GM19043 (cell line): ENCODE measurements around the gene C17orf58.
"Not testable (repeated sequence)": the region's sequence is repeated elsewhere in the genome, so short reads cannot be mapped to it uniquely, and the experiment has no call there.

Experiments used
- ATAC-seq: cut with Tn5 transposase; IDR thresholded peaks from one replicate; pipeline ENCODE4 v1.9.1; 2021; ENCODE audit warnings: low read depth; ENCODE audit not compliant: unreplicated experiment

Gene C17orf58

DNA sequence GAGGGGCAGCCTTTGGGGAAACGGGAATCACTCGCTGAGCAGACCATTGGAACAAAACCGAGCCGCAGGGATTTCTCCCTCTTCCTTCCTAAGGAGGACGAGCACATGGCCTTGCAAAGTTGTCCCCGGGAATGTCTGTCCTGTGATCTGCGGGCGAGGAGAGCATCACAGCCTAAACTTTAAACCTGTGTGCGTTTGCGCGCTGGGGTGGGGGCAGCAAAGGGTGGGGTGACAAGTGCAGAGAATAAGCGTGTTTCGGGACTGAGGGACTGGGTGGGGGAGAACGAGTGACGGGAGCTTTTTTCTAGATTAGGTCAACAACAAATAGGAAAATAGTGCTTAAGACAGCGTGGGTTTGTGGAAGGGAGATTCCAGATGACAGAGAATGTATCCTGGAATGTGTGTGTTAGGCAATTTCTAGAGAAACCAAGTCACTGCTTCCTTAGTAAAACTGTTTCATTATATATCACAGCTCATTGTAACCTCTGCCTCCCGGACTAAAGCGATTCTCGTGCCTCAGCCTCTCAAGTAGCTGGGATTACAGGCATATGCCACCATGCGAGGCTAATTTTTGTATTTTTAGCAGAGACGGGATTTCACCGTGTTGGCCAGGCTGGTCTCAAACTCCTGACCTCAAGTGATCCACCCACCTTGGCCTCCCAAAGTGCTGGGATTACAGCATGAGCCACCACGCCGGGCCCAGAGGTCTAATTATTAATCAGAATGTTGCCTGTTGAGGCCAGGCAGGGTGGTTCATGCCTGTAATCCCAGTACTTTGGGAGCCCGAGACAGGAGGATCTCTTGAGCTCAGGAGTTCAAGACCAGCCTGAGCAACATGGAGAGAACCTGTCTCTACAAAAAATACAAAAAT, at the start of gene C17orf58:
Gene C17orf58, minus strand, starts transcription at position 169 of the 871 bp plus-strand sequence. CDS start 271 bp downstream, outside the sequence.
- not testable (repeated sequence) for ATAC-seq

GRCh38 chr17:68036304-68037147, 40.3 kb upstream of the C17orf58 start:
- ATAC-seq: no peak

DNA sequence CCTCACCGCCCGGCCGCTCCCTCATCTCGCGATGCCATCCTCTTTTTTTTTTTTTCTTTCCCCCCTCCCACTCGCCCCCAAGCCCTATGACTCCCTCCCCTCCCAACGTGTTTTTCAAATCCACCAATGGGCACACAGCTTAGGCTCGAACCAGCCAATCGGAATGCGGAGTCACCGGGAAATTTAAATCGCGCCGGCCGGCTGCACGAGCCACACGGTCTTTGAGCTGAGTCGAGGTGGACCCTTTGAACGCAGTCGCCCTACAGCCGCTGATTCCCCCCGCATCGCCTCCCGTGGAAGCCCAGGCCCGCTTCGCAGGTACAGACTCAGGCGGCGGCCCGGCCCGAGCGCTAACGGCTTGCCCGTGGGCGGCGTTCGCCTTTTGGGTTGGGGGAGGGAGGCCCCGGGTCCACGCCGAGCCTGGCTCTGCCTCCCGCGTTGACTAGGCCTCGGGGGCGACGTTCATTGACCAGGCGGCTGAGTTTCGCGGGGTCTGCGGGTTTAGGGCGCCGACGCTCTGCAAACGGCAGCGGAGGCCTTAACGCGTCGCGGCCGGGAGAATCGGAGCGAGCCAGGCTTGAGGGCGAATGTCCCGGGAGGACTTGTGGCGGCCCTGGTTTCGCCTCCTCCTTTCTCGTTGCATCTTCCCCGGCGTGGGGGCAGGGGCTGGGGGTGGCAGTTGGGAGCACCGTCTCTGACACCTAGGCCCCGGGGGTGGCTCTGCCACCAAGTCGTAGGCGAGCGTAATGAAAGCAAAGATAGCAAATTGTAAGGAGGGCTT, 39.4 kb upstream of the C17orf58 start, which contains the start of gene KPNA2:
Gene KPNA2, plus strand, starts transcription at position 213 of the 781 bp plus-strand sequence. CDS start 1,398 bp downstream, outside the sequence.
- peak; percentile 91 for ATAC-seq

DNA sequence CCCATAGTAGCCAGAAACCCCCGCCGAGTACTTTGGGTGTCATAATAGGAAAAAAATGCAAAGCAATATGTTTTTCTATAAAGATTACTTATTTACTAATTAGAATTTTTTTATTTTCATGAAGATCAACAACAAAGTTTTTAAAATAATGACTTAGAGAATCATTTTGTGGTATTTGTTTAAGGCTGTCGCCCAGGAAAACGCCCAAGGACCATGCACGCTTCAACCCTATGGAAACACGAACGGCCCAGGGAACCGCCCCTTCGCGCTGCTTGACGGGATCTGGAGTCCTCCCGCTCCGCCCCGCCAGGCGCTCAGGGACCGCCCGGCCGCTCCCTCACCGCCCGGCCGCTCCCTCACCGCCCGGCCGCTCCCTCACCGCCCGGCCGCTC, 38.9 kb upstream of the C17orf58 start:
- ATAC-seq: peak; percentile 92

GRCh38 chr17:68034452-68034776, 38.1 kb upstream of the C17orf58 start:
- no peak for ATAC-seq

DNA sequence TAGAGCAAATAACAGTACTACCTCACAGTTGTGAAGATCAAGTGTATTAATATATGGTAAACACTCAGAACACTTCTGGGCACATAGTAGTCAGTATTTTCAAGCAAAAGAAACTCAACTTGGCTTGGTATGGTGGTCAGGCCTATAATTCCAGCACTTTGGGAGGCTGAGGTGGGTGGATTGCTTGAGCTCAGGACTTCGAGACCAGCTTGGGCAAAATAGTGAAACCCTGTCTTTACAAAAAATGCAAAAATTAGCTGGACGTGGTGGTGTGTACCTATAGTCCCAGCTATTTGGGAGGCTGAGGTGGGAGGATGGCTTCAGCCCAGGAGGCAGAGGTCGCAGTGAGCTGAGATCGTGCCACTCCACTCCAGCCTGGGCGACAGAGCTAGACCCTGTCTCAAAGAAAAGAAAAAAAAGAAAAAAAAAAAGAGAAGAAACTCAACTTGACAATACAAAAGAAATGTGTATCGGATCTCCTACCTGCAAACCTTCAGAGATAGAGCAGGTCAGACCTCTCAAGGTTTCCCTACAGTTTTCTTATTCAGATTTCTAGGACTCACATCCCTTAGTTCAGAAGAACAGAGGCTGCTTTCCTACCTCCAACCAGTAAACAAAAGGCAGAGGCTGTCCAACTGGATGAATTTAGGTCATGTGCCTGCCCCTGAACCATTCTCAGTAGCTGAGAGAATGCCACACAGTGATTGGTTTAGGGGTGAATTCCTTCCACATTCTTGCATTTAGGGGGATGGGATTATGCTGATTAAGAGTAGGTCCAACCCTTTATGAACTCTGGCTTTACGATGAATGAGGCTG, 37.6 kb upstream of the C17orf58 start:
- no peak for ATAC-seq

DNA sequence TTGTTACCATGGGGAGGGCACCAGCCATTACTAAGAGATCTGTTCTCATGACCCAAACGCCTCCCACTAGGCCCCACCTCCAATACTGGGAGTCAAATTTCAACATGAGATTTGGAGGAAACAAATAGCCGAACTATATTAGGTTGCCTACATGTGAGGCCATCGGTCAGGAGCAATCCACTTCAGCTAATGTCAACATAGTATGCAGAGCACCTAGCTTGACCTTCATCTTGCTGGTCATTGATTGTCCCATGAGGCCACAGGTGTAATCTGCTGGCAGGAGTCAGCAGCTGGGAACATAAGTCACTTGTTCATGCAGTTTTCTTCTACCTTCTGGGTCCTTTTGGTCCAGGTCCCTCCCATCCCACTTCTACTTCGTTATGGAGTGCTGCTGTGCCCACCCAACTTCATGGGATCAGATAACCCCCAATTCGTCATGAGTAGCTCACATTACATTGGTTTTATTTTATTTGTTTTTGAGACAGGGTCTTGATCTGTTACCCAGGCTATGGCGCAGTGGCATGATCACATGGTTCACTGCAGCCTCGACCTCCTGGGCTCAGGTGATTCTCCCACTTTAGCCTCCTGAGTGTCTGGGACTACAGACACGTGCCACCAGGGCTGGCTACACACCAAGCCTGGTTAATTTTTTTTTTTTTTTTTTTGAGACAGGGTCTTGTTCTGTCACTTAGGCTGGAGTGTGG, 33.4 kb upstream of the C17orf58 start:
- no peak for ATAC-seq

GRCh38 chr17:68022547-68022946, 26.3 kb upstream of the C17orf58 start:
- ATAC-seq: not testable (repeated sequence)

GRCh38 chr17:68021963-68022362, 25.7 kb upstream of the C17orf58 start:
- no peak for ATAC-seq

DNA sequence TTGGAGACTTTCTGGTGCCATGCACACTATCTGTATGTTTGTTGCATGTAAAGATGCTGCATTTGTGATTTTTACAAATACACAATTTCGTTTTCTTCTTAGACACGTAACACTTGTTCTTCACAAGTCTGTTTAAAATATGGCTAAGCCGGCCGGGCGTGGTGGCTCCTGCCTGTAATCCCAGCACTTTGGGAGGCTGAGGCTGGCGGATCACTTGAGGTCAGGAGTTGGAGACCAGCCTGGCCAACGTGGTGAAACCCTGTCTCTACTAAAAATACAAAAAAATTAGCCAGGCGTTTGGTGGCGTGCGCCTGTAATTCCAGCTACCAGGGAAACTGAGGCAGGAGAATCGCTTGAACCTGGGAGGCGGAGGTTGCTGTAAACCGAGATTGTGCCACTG, 24.5 kb upstream of the C17orf58 start:
- not testable (repeated sequence) for ATAC-seq

DNA sequence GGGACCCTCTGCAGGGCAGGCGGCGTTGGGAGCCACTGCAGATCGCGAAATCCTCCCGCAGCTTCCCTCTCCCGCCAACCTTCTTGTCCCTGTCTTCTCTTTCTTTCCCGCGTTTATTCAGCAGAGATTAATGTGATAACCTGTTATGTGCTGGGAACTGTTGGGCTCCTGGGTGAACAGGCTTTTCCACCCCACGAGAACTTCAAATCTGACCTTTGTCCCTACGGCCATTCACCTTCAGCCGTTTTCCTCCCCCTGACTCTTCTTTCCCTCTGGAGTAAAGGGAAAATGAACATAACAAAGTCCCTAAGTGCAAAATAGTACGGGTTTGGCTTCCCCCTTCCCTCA, 24.1 kb upstream of the C17orf58 start:
- ATAC-seq: peak; percentile 6

- peak; percentile 89 for ATAC-seq
Measured at GRCh38 chr17:68019675-68020408, 23.6 kb upstream of the C17orf58 start.

GRCh38 chr17:68019336-68019674, 23.0 kb upstream of the C17orf58 start:
- no peak for ATAC-seq

DNA sequence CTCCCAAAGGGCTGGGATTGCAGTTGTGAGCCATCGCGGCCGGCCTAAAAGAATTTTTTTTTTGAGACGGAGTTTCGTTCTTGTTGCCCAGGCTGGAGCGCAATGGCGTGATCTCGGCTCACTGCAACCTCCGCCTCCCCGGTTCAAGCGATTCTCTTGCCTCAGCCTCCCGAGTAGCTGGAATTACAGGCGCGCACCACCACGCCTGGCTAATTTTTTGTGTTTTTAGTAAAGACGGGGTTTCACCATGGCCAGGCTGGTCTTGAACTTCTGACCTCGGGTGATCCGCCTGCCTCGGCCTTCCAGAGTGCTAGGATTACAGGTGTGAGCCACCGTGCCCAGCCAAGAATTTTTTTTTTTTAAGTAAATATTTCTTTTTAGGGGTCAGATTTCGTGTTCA, 22.2 kb upstream of the C17orf58 start:
- ATAC-seq: not testable (repeated sequence)

GRCh38 chr17:68016838-68017237, 20.6 kb upstream of the C17orf58 start:
- ATAC-seq: no peak

- no peak for ATAC-seq
Measured at GRCh38 chr17:68015081-68015723, 18.9 kb upstream of the C17orf58 start.

GRCh38 chr17:68013385-68013784, 17.1 kb upstream of the C17orf58 start:
- no peak for ATAC-seq

DNA sequence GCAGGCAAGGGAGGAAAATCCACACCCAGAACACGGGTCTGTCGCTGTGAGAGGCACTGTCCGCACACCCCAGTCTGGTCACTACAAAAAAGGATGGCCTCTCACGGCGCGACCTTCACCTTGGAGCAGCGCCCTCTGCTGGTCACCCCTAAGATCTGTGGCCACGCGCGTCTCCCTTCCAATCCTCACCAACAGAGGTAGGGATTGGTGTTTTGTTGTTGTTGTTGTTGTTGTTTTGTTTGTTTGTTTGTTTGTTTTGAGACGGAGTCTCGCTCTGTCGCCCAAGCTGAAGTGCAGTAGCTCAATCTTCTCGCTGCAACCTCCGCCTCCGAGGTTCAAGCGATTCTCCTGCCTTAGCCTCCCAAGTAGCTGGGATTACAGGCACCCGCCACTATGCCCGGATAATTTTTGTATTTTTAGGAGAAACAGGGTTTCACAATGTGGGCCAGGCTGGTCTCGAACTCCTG, 15.0 kb upstream of the C17orf58 start:
- ATAC-seq: no peak
